ENCODE data around the gene DCK. TPM values are rescaled to one million over a fixed set of nuclear protein-coding genes. Genes with fewer than 3 reads are reported as not detected.
A peak's percentile ranks its signal among the peaks of the same experiment; 100 is the strongest.

The DCK gene
- total and polyA plus RNA-seq, 2 experiments from 2014 or later, result 11.9 to 19.7 TPM

DNA sequence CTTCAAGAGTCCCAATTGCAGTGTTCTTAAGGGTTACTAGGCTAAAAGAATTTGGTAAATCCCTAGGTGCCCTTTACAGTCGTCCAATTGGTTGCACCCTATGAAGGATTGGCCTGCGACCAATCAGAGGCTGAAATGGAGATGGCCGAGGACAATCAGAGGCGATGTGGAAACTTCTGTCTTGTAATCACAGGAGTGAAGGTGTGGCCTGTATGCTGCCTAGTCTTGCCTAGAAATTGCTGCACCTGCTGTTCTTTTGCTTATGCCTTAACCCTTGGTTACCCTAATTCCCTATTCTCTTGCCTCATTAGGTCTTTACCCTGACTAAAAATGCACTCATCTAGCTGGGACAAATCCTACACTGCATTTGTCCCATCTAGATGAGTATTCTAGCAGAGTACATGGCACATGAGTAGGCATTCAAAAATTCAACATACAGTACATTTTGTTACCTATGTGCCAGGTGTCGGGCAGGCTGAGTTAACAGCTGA lies 1.0 kb upstream of the DCK start:
- peaks cover 36% of the 10 kb centered on the region for H3K79me2 ChIP-seq
- TF ChIP-seq EZH2 (IDR thresholded peaks at IDR 0.05; ENCODE audit: borderline replicate concordance), result no peak
- TF ChIP-seq EZH2phosphoT487 (IDR thresholded peaks at IDR 0.05; ENCODE audit: low read depth, severe bottlenecking, unreplicated experiment), result no peak
- TF ChIP-seq CTCF (IDR thresholded peaks at IDR 0.05; ENCODE audit: poor library complexity), result no peak
- no peaks in the 10 kb centered on the region for H3K9me2 ChIP-seq (replicated peaks; ENCODE audit: insufficient read depth)
- 92% methylated on average over 5 of the region's 5 CpGs for WGBS (ENCODE audit: low lambda C conversion rate, missing lambda C conversion rate)
- H3K36me3 ChIP-seq (replicated peaks; ENCODE audit: insufficient read depth, low read depth), result no peaks in the 10 kb centered on the region
- no peaks in the 10 kb centered on the region for H3K9me3 ChIP-seq (ENCODE audit: low read depth)
- H3K27me3 ChIP-seq, result no peaks in the 10 kb centered on the region
- H2AFZ ChIP-seq, result peak overlapping the region; percentile 89
- peak; percentile 16 for DNase-seq (ENCODE audit: low spot score)
- no peak overlapping the region for H3K4me3 ChIP-seq
- peak overlapping the region; percentile 94 for H3K27ac ChIP-seq
- no peaks in the 10 kb centered on the region for H4K20me1 ChIP-seq (ENCODE audit: insufficient read depth, poor library complexity, severe bottlenecking)
- no peaks in the 10 kb centered on the region for H3K4me1 ChIP-seq (ENCODE audit: insufficient read depth)
- peak overlapping the region; percentile 72 for H3K4me2 ChIP-seq

DNA sequence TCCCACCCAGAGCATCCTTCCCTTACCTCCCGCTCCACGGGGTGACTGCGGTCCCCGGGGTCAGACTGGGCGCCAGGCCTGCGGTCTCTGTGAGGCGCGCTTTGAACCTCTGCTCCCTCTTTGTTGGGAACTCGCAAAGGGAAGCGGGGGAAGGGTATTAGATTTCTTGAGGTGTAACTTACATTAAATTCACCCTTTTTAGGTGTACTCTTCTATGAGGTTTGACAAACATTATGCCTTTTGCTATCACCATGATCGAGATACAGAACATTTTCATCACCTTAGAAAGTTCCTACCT lies 569 bp downstream of the DCK start:
- Histone ChIP-seq H3K27ac (peak overlapping the region; percentile 94), H3K27me3 (no peaks in the 10 kb centered on the region), H2AFZ (peak overlapping the region; percentile 67), H3K4me3 (peak overlapping the region; percentile 78), H3K4me2 (peak overlapping the region; percentile 72), H3K9me2 (replicated peaks; ENCODE audit: insufficient read depth) (no peaks in the 10 kb centered on the region), H3K4me1 (ENCODE audit: insufficient read depth) (no peaks in the 10 kb centered on the region), H3K79me2 (peaks cover 49% of the 10 kb centered on the region), H4K20me1 (ENCODE audit: insufficient read depth, poor library complexity, severe bottlenecking) (no peaks in the 10 kb centered on the region), H3K36me3 (replicated peaks; ENCODE audit: insufficient read depth, low read depth) (no peaks in the 10 kb centered on the region), H3K9me3 (ENCODE audit: low read depth) (no peaks in the 10 kb centered on the region)
- WGBS (ENCODE audit: low lambda C conversion rate, missing lambda C conversion rate), result 3% methylated on average over 11 of the region's 11 CpGs
- TF ChIP-seq EZH2phosphoT487 (IDR thresholded peaks at IDR 0.05; ENCODE audit: low read depth, severe bottlenecking, unreplicated experiment) (no peak), CTCF (IDR thresholded peaks at IDR 0.05; ENCODE audit: poor library complexity) (no peak), EZH2 (IDR thresholded peaks at IDR 0.05; ENCODE audit: borderline replicate concordance) (no peak)
- DNase-seq (ENCODE audit: low spot score), result peak; percentile 49

- Histone ChIP-seq H3K9me3 (ENCODE audit: low read depth) (no peaks in the 10 kb centered on the region), H3K27ac (no peak overlapping the region), H2AFZ (peak overlapping the region; percentile 67), H3K4me2 (peak overlapping the region; percentile 72), H3K4me3 (peak overlapping the region; percentile 78), H3K79me2 (peaks cover 52% of the 10 kb centered on the region), H3K9me2 (replicated peaks; ENCODE audit: insufficient read depth) (no peaks in the 10 kb centered on the region), H3K27me3 (no peaks in the 10 kb centered on the region), H4K20me1 (ENCODE audit: insufficient read depth, poor library complexity, severe bottlenecking) (no peaks in the 10 kb centered on the region), H3K36me3 (replicated peaks; ENCODE audit: insufficient read depth, low read depth) (no peaks in the 10 kb centered on the region), H3K4me1 (ENCODE audit: insufficient read depth) (no peaks in the 10 kb centered on the region)
- no peak for TF ChIP-seq CTCF (IDR thresholded peaks at IDR 0.05; ENCODE audit: poor library complexity)
- no peak for TF ChIP-seq EZH2 (IDR thresholded peaks at IDR 0.05; ENCODE audit: borderline replicate concordance)
- TF ChIP-seq EZH2phosphoT487 (IDR thresholded peaks at IDR 0.05; ENCODE audit: low read depth, severe bottlenecking, unreplicated experiment), result no peak
- no peak for DNase-seq (ENCODE audit: low spot score)
- WGBS (ENCODE audit: low lambda C conversion rate, missing lambda C conversion rate), result 80% methylated on average over 10 of the region's 10 CpGs
Measured at GRCh38 chr4:70994387-70995099, 1.1 kb downstream of the DCK start.
